ENCODE results near the gene PDE4A. TPM values are rescaled to one million over a fixed set of nuclear protein-coding genes. Genes with fewer than 3 reads are reported as not detected.

Gene PDE4A
- total and polyA plus RNA-seq, 2 of the 13 experiments (the other 11 are each of a cell fraction or from before 2014, with no cell fraction given), result 1.1 to 4.1 TPM

DNA sequence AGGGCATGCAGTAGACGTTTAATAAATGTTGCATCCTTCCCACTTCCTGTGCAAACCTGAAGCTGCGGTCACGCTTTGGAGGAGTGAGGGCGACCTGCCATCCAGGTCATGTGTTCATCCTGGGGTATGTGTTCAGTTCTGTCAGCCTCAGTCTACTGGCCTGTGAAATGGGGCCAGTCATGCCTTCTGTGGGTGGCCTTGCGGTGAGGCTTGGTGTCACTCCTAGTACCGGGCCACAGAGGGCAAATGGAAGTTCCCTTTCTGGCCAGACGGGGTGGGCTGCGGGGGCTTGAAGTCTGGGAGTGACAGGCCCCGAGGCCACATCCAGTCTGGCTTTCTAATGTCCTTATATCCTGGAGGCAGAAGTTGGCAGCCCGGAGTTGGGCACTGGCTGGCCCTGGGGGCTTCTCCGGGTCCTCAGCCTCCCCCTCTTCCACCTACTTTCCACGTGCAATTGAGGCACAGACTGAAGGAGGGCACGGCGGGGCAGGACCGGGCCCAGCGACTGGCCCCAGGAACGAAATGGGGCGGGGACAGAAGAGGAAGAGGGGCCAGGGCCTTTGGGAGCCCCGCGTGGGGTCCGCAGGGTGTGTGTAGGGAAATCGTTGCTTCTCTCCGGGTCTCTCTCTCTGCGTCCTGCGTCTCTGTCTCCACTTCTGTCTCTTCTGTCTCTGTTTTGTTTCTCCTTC lies 11.1 kb downstream of the PDE4A start (continued):
- TF ChIP-seq, protein P1, sequence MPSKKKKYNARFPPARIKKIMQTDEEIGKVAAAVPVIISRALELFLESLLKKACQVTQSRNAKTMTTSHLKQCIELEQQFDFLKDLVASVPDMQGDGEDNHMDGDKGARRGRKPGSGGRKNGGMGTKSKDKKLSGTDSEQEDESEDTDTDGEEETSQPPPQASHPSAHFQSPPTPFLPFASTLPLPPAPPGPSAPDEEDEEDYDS (CRISPR knock-in tag; IDR thresholded peaks at IDR 0.05), result no peak
- no peak for TF ChIP-seq SETDB1 (CRISPR knock-in tag; IDR thresholded peaks at IDR 0.05; ENCODE audit: borderline replicate concordance)
- TF ChIP-seq, protein P2, sequence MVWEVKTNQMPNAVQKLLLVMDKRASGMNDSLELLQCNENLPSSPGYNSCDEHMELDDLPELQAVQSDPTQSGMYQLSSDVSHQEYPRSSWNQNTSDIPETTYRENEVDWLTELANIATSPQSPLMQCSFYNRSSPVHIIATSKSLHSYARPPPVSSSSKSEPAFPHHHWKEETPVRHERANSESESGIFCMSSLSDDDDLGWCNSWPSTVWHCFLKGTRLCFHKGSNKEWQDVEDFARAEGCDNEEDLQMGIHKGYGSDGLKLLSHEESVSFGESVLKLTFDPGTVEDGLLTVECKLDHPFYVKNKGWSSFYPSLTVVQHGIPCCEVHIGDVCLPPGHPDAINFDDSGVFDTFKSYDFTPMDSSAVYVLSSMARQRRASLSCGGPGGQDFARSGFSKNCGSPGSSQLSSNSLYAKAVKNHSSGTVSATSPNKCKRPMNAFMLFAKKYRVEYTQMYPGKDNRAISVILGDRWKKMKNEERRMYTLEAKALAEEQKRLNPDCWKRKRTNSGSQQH (CRISPR knock-in tag; IDR thresholded peaks at IDR 0.05; ENCODE audit: low read depth), result no peak
- TF ChIP-seq, protein P3, sequence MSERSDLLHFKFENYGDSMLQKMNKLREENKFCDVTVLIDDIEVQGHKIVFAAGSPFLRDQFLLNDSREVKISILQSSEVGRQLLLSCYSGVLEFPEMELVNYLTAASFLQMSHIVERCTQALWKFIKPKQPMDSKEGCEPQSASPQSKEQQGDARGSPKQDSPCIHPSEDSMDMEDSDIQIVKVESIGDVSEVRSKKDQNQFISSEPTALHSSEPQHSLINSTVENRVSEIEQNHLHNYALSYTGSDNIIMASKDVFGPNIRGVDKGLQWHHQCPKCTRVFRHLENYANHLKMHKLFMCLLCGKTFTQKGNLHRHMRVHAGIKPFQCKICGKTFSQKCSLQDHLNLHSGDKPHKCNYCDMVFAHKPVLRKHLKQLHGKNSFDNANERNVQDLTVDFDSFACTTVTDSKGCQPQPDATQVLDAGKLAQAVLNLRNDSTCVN (CRISPR knock-in tag; IDR thresholded peaks at IDR 0.05; ENCODE audit: borderline replicate concordance), result no peak
- TF ChIP-seq ERF (CRISPR knock-in tag; IDR thresholded peaks at IDR 0.05), result no peak
- peak; percentile 94 for TF ChIP-seq ADNP (CRISPR knock-in tag; IDR thresholded peaks at IDR 0.05)
- TF ChIP-seq MAFK (conservative IDR thresholded peaks at IDR 0.05 in 1 of 2, IDR thresholded peaks at IDR 0.05 in 1 of 2; ENCODE audit: low read length in 2 of 2), result no peak
- TF ChIP-seq, protein P4, sequence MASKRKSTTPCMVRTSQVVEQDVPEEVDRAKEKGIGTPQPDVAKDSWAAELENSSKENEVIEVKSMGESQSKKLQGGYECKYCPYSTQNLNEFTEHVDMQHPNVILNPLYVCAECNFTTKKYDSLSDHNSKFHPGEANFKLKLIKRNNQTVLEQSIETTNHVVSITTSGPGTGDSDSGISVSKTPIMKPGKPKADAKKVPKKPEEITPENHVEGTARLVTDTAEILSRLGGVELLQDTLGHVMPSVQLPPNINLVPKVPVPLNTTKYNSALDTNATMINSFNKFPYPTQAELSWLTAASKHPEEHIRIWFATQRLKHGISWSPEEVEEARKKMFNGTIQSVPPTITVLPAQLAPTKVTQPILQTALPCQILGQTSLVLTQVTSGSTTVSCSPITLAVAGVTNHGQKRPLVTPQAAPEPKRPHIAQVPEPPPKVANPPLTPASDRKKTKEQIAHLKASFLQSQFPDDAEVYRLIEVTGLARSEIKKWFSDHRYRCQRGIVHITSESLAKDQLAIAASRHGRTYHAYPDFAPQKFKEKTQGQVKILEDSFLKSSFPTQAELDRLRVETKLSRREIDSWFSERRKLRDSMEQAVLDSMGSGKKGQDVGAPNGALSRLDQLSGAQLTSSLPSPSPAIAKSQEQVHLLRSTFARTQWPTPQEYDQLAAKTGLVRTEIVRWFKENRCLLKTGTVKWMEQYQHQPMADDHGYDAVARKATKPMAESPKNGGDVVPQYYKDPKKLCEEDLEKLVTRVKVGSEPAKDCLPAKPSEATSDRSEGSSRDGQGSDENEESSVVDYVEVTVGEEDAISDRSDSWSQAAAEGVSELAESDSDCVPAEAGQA (IDR thresholded peaks at IDR 0.05; ENCODE audit: low read depth), result no peak
- TF ChIP-seq, protein P4 (CRISPR knock-in tag; IDR thresholded peaks at IDR 0.05; ENCODE audit: borderline replicate concordance), result no peak
- TF ChIP-seq, protein P5, sequence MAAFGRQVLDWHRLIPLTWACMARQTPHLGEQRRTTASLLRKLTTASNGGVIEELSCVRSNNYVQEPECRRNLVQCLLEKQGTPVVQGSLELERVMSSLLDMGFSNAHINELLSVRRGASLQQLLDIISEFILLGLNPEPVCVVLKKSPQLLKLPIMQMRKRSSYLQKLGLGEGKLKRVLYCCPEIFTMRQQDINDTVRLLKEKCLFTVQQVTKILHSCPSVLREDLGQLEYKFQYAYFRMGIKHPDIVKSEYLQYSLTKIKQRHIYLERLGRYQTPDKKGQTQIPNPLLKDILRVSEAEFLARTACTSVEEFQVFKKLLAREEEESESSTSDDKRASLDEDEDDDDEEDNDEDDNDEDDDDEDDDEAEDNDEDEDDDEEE (CRISPR knock-in tag; IDR thresholded peaks at IDR 0.05), result peak; percentile 42; the same call in 1 of the 2 replicates
- TF ChIP-seq, protein P6, sequence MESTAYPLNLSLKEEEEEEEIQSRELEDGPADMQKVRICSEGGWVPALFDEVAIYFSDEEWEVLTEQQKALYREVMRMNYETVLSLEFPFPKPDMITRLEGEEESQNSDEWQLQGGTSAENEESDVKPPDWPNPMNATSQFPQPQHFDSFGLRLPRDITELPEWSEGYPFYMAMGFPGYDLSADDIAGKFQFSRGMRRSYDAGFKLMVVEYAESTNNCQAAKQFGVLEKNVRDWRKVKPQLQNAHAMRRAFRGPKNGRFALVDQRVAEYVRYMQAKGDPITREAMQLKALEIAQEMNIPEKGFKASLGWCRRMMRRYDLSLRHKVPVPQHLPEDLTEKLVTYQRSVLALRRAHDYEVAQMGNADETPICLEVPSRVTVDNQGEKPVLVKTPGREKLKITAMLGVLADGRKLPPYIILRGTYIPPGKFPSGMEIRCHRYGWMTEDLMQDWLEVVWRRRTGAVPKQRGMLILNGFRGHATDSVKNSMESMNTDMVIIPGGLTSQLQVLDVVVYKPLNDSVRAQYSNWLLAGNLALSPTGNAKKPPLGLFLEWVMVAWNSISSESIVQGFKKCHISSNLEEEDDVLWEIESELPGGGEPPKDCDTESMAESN (CRISPR knock-in tag; conservative IDR thresholded peaks at IDR 0.05), result 0 out of 2 replicates have a peak, but pooled peaks have one; percentile 14
- TF ChIP-seq ZNF329 (CRISPR knock-in tag; IDR thresholded peaks at IDR 0.05; ENCODE audit: low read depth), result no peak
- TF ChIP-seq ZNF510 (CRISPR knock-in tag; IDR thresholded peaks at IDR 0.05; ENCODE audit: low read depth), result no peak
- TF ChIP-seq CC2D1A (CRISPR knock-in tag; IDR thresholded peaks at IDR 0.05), result no peak
- TF ChIP-seq NFE2 (CRISPR knock-in tag; IDR thresholded peaks at IDR 0.05), result no peak
